HEK293 (cell line): Measurements from ENCODE around the gene POM121L2.

ENCODE experiments used
- CTCF ChIA-PET: fragments of 350-600 bp; formaldehyde crosslinking; extraction: SDS; loops from one replicate; lab custom pipeline; 2021; ENCODE audit warnings: antibody characterized with exemption; lab: Yijun Ruan, JAX
- POLR2A ChIA-PET: fragments of 300-600 bp; formaldehyde crosslinking; extraction: SDS; loops from one replicate; lab custom pipeline; 2020; ENCODE audit warnings: antibody characterized with exemption, inconsistent platforms; lab: Yijun Ruan, JAX
- H3K27ac ChIP-seq: fragments of 200-500 bp; sonication (Bioruptor generic); 2 replicates; pipeline ENCODE4 v1.5.1; 2014; ENCODE audit warnings: low read depth, low read length, control low read depth, inconsistent platforms; ENCODE audit errors: extremely low read depth
- H3K36me3 ChIP-seq, 2 experiments: fragments of 200-500 bp in 1 of 2; sonication (Bioruptor generic) in 1 of 2; 1 replicate in 1 of 2; 2 replicates in 1 of 2; pipeline ENCODE4 v1.5.1; 2014 to 2017; ENCODE audit warnings: inconsistent platforms in 2 of 2, low read length in 2 of 2; ENCODE audit not compliant: control insufficient read depth in 2 of 2, insufficient read depth in 1 of 2
- H3K4me1 ChIP-seq: fragments of 200-500 bp; sonication (Bioruptor generic); 2 replicates; pipeline ENCODE4 v1.5.1; 2014; ENCODE audit warnings: mild to moderate bottlenecking, low read length, inconsistent platforms; ENCODE audit not compliant: control insufficient read depth, insufficient read depth
- H3K4me3 ChIP-seq: 2 replicates; pipeline ENCODE4 v1.5.1; 2011; ENCODE audit warnings: low read depth, mild to moderate bottlenecking, control low read depth, low read length, moderate library complexity
- H3K9me3 ChIP-seq: fragments of 200-500 bp; sonication (Bioruptor generic); 2 replicates; pipeline ENCODE4 v1.5.1; 2014; ENCODE audit warnings: low read depth, low read length, inconsistent platforms; ENCODE audit not compliant: control insufficient read depth, insufficient read depth
- GLI4 ChIP-seq: fragments of 450-650 bp; formaldehyde crosslinking; IDR thresholded peaks from 2 replicates; pipeline ENCODE4 v1.5.1; 2016; ENCODE audit warnings: missing biosample characterization, missing genetic modification characterization
- GLIS1 ChIP-seq: fragments of 450-650 bp; formaldehyde crosslinking; IDR thresholded peaks from 2 replicates; pipeline ENCODE4 v1.5.1; 2016; ENCODE audit warnings: missing biosample characterization, missing genetic modification characterization
- HIC1 ChIP-seq: fragments of 450-650 bp; formaldehyde crosslinking; IDR thresholded peaks from 2 replicates; pipeline ENCODE4 v1.5.1; 2016; ENCODE audit warnings: missing biosample characterization, missing genetic modification characterization
- KLF7 ChIP-seq: fragments of 450-650 bp; formaldehyde crosslinking; IDR thresholded peaks from 2 replicates; pipeline ENCODE4 v1.5.1; 2016; ENCODE audit warnings: missing biosample characterization, missing genetic modification characterization, borderline replicate concordance
- MZF1 ChIP-seq: fragments of 450-650 bp; formaldehyde crosslinking; IDR thresholded peaks from 2 replicates; pipeline ENCODE4 v1.5.1; 2017; ENCODE audit warnings: missing biosample characterization, missing genetic modification characterization, borderline replicate concordance
- PRDM1 ChIP-seq: fragments of 450-650 bp; formaldehyde crosslinking; IDR thresholded peaks from 2 replicates; pipeline ENCODE4; 2016; ENCODE audit warnings: missing biosample characterization, missing genetic modification characterization
- SCRT1 ChIP-seq: fragments of 450-650 bp; formaldehyde crosslinking; IDR thresholded peaks from 2 replicates; pipeline ENCODE4 v1.5.1; 2016; ENCODE audit warnings: missing biosample characterization, missing genetic modification characterization, borderline replicate concordance
- SETDB1 ChIP-seq: IDR thresholded peaks from one replicate; pipeline ENCODE4 v1.6.1; 2017; ENCODE audit warnings: mild to moderate bottlenecking, low read length, moderate library complexity, mixed read lengths; ENCODE audit not compliant: insufficient read length
- TCF7L2 ChIP-seq: IDR thresholded peaks from 2 replicates; pipeline ENCODE4 v1.6.1; 2011; ENCODE audit warnings: low read depth, mild to moderate bottlenecking, inconsistent platforms, low read length, moderate library complexity, borderline replicate concordance
- TRIM28 ChIP-seq: IDR thresholded peaks from 2 replicates; pipeline ENCODE4 v1.6.1; 2011; ENCODE audit warnings: low read length, control low read depth, borderline replicate concordance
- YY2 ChIP-seq: fragments of 450-650 bp; formaldehyde crosslinking; IDR thresholded peaks from 2 replicates; pipeline ENCODE4 v1.5.1; 2016; ENCODE audit warnings: missing biosample characterization, missing genetic modification characterization
- ZBTB17 ChIP-seq: fragments of 450-650 bp; formaldehyde crosslinking; IDR thresholded peaks from 2 replicates; pipeline ENCODE4 v1.5.1; 2016; ENCODE audit warnings: missing biosample characterization, missing genetic modification characterization
- ZNF175 ChIP-seq: fragments of 450-650 bp; formaldehyde crosslinking; IDR thresholded peaks from 2 replicates; pipeline ENCODE4 v1.5.1; 2016; ENCODE audit warnings: missing biosample characterization, missing genetic modification characterization
- ZNF202 ChIP-seq: fragments of 450-650 bp; formaldehyde crosslinking; IDR thresholded peaks from 2 replicates; pipeline ENCODE4 v1.5.1; 2016; ENCODE audit warnings: missing biosample characterization, missing genetic modification characterization, borderline replicate concordance
- ZNF280C ChIP-seq: fragments of 450-650 bp; formaldehyde crosslinking; IDR thresholded peaks from 2 replicates; pipeline ENCODE4 v1.5.1; 2016; ENCODE audit warnings: missing biosample characterization, missing genetic modification characterization
- ZNF292 ChIP-seq: fragments of 450-650 bp; formaldehyde crosslinking; IDR thresholded peaks from 2 replicates; pipeline ENCODE4 v1.5.1; 2016; ENCODE audit warnings: low read depth, missing biosample characterization, missing genetic modification characterization, borderline replicate concordance
- ZNF48 ChIP-seq: fragments of 450-650 bp; formaldehyde crosslinking; IDR thresholded peaks from 2 replicates; pipeline ENCODE4 v1.5.1; 2016; ENCODE audit warnings: missing biosample characterization, missing genetic modification characterization
- ZNF654 ChIP-seq: fragments of 450-650 bp; formaldehyde crosslinking; IDR thresholded peaks from 2 replicates; pipeline ENCODE4 v1.5.1; 2016; ENCODE audit warnings: low read depth, missing biosample characterization, missing genetic modification characterization
- ZNF768 ChIP-seq: fragments of 450-650 bp; formaldehyde crosslinking; IDR thresholded peaks from 2 replicates; pipeline ENCODE4 v1.5.1; 2018; ENCODE audit warnings: missing biosample characterization, mild to moderate bottlenecking, missing genetic modification characterization
- ZSCAN16 ChIP-seq: fragments of 450-650 bp; formaldehyde crosslinking; IDR thresholded peaks from 2 replicates; pipeline ENCODE4 v1.5.1; 2016; ENCODE audit warnings: missing biosample characterization, missing genetic modification characterization
- ZSCAN5A ChIP-seq: fragments of 450-650 bp; formaldehyde crosslinking; IDR thresholded peaks from 2 replicates; pipeline ENCODE4 v1.5.1; 2016; ENCODE audit warnings: missing biosample characterization, missing genetic modification characterization

Gene POM121L2

GRCh38 chr6:27321370-27321769, 9.3 kb upstream of the POM121L2 start:
- Histone ChIP-seq H3K36me3 (no peaks in the 10 kb centered on the region), H3K4me3 (no peak overlapping the region), H3K9me3 (no peaks in the 10 kb centered on the region), H3K4me1 (no peaks in the 10 kb centered on the region), H3K27ac (no peak overlapping the region)
- TF ChIP-seq KLF7 (tag by site-specific recombination) (no peak), PRDM1 (tag by site-specific recombination) (peak; percentile 93), MZF1 (tag by site-specific recombination) (no peak), SCRT1 (tag by site-specific recombination) (no peak)
- ChIA-PET CTCF (no interaction called here), POLR2A (no interaction called here)

GRCh38 chr6:27318973-27319372, 6.9 kb upstream of the POM121L2 start:
- H3K4me3 ChIP-seq = no peak overlapping the region
- ChIA-PET CTCF (interaction anchor here (0.6 kb wide), 1 partner anchor 14 kb away, joined by 3 read pairs; no protein-coding TSS in a partner anchor), POLR2A (no interaction called here)
- TF ChIP-seq ZSCAN16 (tag by site-specific recombination) (no peak), ZBTB17 (tag by site-specific recombination) (peak; percentile 94), ZNF292 (tag by site-specific recombination) (no peak), HIC1 (no peak)
- no peaks in the 10 kb centered on the region for H3K9me3 ChIP-seq
- no peaks in the 10 kb centered on the region for H3K4me1 ChIP-seq
- H3K36me3 ChIP-seq = no peaks in the 10 kb centered on the region
- no peak overlapping the region for H3K27ac ChIP-seq

GRCh38 chr6:27314046-27314445, 2.0 kb upstream of the POM121L2 start:
- CTCF ChIA-PET = interaction anchor here (1.0 to 1.2 kb wide), 2 partner anchors 184 to 297 kb away, joined by 3 to 4 read pairs; no protein-coding TSS in a partner anchor

More at GRCh38 chr6:27314046-27314445, 2.0 kb upstream of the POM121L2 start:
- Histone ChIP-seq H3K4me3 (no peak overlapping the region), H3K27ac (no peak overlapping the region), H3K9me3 (no peaks in the 10 kb centered on the region), H3K36me3 (no peaks in the 10 kb centered on the region), H3K4me1 (no peaks in the 10 kb centered on the region)
- POLR2A ChIA-PET = no interaction called here
- TF ChIP-seq ZNF202 (tag by site-specific recombination) = no peak
- TF ChIP-seq ZNF654 (tag by site-specific recombination) = no peak
- peak; percentile 77 for TF ChIP-seq SETDB1
- no peak for TF ChIP-seq ZSCAN5A (tag by site-specific recombination)
- no peak for TF ChIP-seq ZNF48
- TF ChIP-seq YY2 (tag by site-specific recombination) = no peak
- TF ChIP-seq ZNF768 (tag by site-specific recombination) = no peak
- TF ChIP-seq TRIM28 = no peak
- TF ChIP-seq PRDM1 (tag by site-specific recombination) = peak; percentile 64
- TF ChIP-seq ZNF280C = no peak
- TF ChIP-seq GLI4 (tag by site-specific recombination) = no peak
- no peak for TF ChIP-seq GLIS1
- no peak for TF ChIP-seq ZBTB17 (tag by site-specific recombination)
- TF ChIP-seq ZNF175 (tag by site-specific recombination) = no peak
- TF ChIP-seq TCF7L2 = no peak
